ENCODE data around the gene GNB1. TPM values are rescaled to one million over a fixed set of nuclear protein-coding genes. Genes with fewer than 3 reads are reported as not detected.

Gene GNB1
- total RNA-seq, 2 experiments from 2014 or later: 138 to 149 TPM

- Mint-ChIP-seq H3K9me3 (no peaks in the 10 kb centered on the region), H3K27ac (peak overlapping the region; percentile 47), H3K27me3 (no peaks in the 10 kb centered on the region), H3K4me3 (no peak overlapping the region), H3K4me1 (ENCODE audit: low read depth) (peaks cover 14% of the 10 kb centered on the region), H3K36me3 (ENCODE audit: low read depth) (peaks cover 71% of the 10 kb centered on the region)
- Histone ChIP-seq H3K4me3 (ENCODE audit: low read length) (no peak overlapping the region), H3K27me3 (ENCODE audit: control insufficient read depth in 1 of 2, insufficient read depth in 2 of 2, low read length in 2 of 2) (no peaks in the 10 kb centered on the region), H3K27ac (ENCODE audit: low read depth in 1 of 2, low read length in 2 of 2) (no peak overlapping the region), H3K9me3 (ENCODE audit: control insufficient read depth in 1 of 2, insufficient read depth in 1 of 2, low read length in 2 of 2) (no peaks in the 10 kb centered on the region), H3K36me3 (ENCODE audit: insufficient read depth, low read length) (peaks cover 75% of the 10 kb centered on the region), H3K4me1 (ENCODE audit: insufficient read depth, low read length) (no peaks in the 10 kb centered on the region)
- TF ChIP-seq CTCF (IDR thresholded peaks at IDR 0.05): no peak
- intact Hi-C loops (cut with DNase I, micrococcal nuclease): no loop called here
- CTCF ChIA-PET: interaction anchor here (1.3 kb wide), 1 partner anchor 91 kb away, joined by 4 read pairs; no protein-coding TSS in a partner anchor
- DNase-seq (no peak), ATAC-seq (ENCODE audit: poor library complexity) (no peak)
- POLR2A ChIA-PET: no interaction called here
Measured at GRCh38 chr1:1817221-1817620, 73.7 kb downstream of the GNB1 start.

GRCh38 chr1:1815606-1816281, 75.1 kb downstream of the GNB1 start:
- no peaks in the 10 kb centered on the region for H3K9me3 Mint-ChIP-seq
- POLR2A ChIA-PET: no interaction called here
- no peaks in the 10 kb centered on the region for H3K27me3 ChIP-seq (ENCODE audit: control insufficient read depth in 1 of 2, insufficient read depth in 2 of 2, low read length in 2 of 2)
- no peak overlapping the region for H3K4me3 Mint-ChIP-seq
- H3K27ac Mint-ChIP-seq: peak overlapping the region; percentile 56
- no peak for ATAC-seq (ENCODE audit: poor library complexity)
- H3K4me1 ChIP-seq (ENCODE audit: insufficient read depth, low read length): no peaks in the 10 kb centered on the region
- DNase-seq: no peak
- H3K27me3 Mint-ChIP-seq: no peaks in the 10 kb centered on the region
- intact Hi-C loops (cut with DNase I, micrococcal nuclease): no loop called here
- no peaks in the 10 kb centered on the region for H3K9me3 ChIP-seq (ENCODE audit: control insufficient read depth in 1 of 2, insufficient read depth in 1 of 2, low read length in 2 of 2)
- TF ChIP-seq CTCF (IDR thresholded peaks at IDR 0.05): no peak
- peaks cover 66% of the 10 kb centered on the region for H3K36me3 Mint-ChIP-seq (ENCODE audit: low read depth)
- CTCF ChIA-PET: no interaction called here
- H3K4me1 Mint-ChIP-seq (ENCODE audit: low read depth): peaks cover 16% of the 10 kb centered on the region
- H3K27ac ChIP-seq (ENCODE audit: low read depth in 1 of 2, low read length in 2 of 2): no peak overlapping the region
- H3K4me3 ChIP-seq (ENCODE audit: low read length): no peak overlapping the region
- H3K36me3 ChIP-seq (ENCODE audit: insufficient read depth, low read length): peaks cover 68% of the 10 kb centered on the region

- Mint-ChIP-seq H3K4me3 (no peak overlapping the region), H3K27ac (peak overlapping the region; percentile 30), H3K36me3 (ENCODE audit: low read depth) (peaks cover 56% of the 10 kb centered on the region), H3K4me1 (ENCODE audit: low read depth) (peaks cover 8% of the 10 kb centered on the region), H3K9me3 (no peaks in the 10 kb centered on the region), H3K27me3 (no peaks in the 10 kb centered on the region)
- peaks cover 63% of the 10 kb centered on the region for H3K36me3 ChIP-seq (ENCODE audit: insufficient read depth, low read length)
- no peaks in the 10 kb centered on the region for H3K9me3 ChIP-seq (ENCODE audit: control insufficient read depth in 1 of 2, insufficient read depth in 1 of 2, low read length in 2 of 2)
- POLR2A ChIA-PET: interaction anchor here (0.7 kb wide), 1 partner anchor 481 kb away, joined by 3 read pairs; no protein-coding TSS in a partner anchor
- no peak overlapping the region for H3K4me3 ChIP-seq (ENCODE audit: low read length)
- DNase-seq: no peak
- H3K27me3 ChIP-seq (ENCODE audit: control insufficient read depth in 1 of 2, insufficient read depth in 2 of 2, low read length in 2 of 2): no peaks in the 10 kb centered on the region
- H3K4me1 ChIP-seq (ENCODE audit: insufficient read depth, low read length): no peaks in the 10 kb centered on the region
- ATAC-seq (ENCODE audit: poor library complexity): no peak
- H3K27ac ChIP-seq (ENCODE audit: low read depth in 1 of 2, low read length in 2 of 2): peak overlapping the region in 1 of 2 donors; percentile 10
- intact Hi-C loops (cut with DNase I, micrococcal nuclease): no loop called here
- no peak for TF ChIP-seq CTCF (IDR thresholded peaks at IDR 0.05)
- CTCF ChIA-PET: interaction anchor here (0.8 to 1.6 kb wide), 3 partner anchors 11 to 96 kb away, joined by 3 to 5 read pairs (median 3); no protein-coding TSS in a partner anchor
Measured at GRCh38 chr1:1809489-1809888, 81.4 kb downstream of the GNB1 start.

Measured in CD4-positive, alpha-beta T cell (primary cell).